GM19035 (cell line): Measurements from ENCODE around the gene CPEB4.

Source experiments
- ATAC-seq: cut with Tn5 transposase; IDR thresholded peaks from one replicate; pipeline ENCODE4 v1.9.1; 2021; ENCODE audit not compliant: unreplicated experiment

CPEB4 gene

DNA sequence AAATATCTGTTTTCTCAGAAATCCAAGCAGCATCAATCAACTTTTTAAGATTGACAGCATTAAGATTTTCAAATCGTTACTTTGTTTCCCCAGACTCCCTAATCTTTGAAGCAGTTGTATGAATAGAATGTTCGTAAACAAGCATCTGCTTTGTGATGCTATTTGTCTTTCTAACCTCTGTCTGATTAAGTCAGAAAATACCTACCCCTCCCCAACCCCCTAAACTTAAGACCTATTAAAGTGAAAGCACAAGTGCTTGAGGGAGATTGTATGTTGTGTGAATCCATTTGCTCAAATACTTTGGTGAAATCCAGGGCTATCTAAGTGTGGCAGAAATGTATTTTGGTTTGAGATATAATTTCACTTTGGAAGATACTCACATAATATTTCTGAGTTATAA lies 53.0 kb downstream of the CPEB4 start:
- no peak for ATAC-seq

DNA sequence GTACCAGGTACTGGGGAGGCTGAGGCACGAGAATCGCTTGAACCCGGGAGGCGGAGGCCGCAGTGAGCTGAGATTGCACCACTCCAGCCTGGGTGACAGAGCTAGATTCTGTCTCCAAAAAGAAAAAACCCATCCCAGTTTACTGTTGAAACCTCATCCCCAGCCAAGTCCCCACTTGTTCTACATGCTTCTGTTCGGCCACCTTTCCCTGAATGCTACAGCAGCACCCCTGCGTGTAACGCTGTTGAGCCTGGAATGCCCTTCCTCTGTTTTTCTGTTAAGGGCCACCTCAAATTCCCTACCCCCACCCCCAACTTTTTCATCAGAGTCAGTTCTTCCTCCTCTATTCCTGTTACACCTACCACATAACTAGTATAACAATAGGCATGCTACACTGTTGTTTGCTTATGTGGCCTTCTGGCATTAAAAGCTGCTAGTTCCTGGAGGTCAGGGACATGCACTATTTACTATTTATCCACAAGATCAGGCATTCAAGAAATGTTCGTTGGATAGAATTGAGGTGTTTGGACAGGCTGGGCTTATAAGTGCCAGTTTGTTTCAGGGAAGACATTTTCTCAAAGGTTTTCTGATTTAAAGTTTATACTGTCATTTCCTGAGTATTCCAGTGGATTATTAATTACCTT lies 53.7 kb downstream of the CPEB4 start:
- no peak for ATAC-seq

DNA sequence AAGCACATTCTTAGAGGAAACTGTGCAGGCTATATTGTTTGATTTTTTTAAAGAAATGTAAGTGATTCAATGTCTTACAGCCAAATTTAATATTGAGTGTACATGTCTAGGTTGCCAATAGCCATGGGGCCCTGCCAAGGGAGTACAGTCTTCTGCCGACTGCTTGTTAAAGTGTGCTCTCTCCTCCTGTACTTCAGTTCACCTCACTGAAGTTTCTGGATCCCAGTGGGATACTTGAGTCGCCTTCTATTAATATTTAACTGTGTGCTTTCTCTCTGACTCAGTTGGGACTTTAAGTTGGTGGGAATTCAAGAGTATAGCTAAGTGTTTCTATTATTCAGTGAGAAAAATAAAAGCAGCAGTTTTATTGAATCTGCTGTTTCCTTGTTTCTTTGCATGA lies 56.4 kb downstream of the CPEB4 start:
- no peak for ATAC-seq

DNA sequence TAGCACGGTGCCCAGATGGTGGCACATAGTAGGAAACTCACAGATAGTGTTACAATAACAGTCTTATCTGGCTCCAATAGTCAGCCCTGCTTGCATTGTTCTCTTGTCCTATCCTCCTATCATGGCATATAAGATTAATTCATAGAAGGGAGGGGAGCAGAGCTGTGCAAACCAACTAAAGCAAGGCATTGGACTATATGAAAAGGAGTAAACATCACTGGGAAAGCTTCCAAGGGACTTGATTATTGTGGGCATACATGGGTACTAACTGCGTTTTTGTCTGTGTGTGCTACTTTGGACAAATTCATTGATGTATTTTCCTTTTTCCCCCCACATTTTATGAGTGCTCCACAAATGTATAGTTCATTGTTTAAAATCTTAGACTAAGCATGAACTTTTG lies 57.0 kb downstream of the CPEB4 start:
- ATAC-seq = no peak

DNA sequence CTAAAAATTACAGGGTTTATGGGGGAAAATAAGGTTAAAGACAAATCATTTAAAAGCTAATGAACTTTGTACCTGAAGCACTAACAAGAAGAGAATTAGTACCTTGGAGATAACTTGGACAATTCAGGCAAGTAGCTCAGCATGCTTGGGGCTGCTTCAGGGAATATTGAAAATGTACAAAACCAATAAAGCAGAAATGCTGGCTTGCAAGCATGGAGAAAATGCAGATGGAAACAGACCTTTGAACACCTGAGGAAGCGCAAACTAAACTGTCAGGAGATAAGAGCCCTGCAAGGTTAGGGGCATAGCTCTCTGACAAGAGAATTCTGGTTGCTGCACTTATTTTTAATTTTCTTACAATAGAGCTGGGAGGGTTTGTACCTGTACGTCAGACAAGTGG lies 58.2 kb downstream of the CPEB4 start:
- no peak for ATAC-seq

DNA sequence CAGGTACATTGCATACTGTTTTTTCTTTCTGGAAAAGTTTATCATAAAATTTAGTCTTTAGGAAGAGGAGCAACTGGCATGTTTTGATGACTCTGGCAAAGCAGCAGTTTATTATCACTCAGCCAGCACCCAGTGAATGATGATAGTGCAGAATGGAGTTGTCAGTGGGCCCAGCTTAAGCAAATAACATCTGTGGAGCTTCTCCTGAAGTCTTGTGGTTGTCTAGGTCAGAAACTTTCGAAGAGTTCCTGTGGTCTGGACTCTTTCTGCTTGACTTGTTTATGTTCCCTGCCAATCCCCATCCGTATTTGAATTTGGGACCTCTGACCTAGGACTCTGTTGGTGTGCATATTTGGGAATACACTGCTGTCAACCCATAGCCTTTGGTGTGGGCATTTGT lies 62.7 kb downstream of the CPEB4 start:
- ATAC-seq = no peak

DNA sequence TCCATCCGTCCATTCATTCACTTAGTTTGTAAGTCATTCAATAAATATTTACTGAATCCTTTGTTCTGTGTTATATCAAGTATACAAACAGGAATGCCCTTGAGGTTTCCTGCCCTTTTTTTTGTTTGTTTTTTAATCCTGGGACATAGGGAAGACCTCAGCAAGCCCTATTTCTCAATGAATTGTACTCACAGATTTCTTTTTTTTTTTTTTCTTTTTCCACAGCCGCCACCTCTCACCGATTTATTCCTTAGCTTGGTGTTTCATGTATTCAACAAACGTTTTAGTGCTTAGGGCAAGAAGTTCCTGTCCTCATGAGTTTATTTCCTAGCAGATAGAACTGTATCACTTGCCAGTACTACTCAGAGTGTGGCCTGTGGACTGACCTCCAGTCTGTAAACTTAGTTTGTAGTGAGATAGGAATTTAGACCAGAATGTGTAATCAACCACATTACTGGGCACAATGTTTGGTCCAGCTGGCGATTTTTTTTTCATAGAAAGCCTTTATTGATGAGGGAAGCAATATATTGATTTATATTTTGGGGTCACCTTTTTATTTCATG lies 65.5 kb downstream of the CPEB4 start:
- ATAC-seq = no peak

DNA sequence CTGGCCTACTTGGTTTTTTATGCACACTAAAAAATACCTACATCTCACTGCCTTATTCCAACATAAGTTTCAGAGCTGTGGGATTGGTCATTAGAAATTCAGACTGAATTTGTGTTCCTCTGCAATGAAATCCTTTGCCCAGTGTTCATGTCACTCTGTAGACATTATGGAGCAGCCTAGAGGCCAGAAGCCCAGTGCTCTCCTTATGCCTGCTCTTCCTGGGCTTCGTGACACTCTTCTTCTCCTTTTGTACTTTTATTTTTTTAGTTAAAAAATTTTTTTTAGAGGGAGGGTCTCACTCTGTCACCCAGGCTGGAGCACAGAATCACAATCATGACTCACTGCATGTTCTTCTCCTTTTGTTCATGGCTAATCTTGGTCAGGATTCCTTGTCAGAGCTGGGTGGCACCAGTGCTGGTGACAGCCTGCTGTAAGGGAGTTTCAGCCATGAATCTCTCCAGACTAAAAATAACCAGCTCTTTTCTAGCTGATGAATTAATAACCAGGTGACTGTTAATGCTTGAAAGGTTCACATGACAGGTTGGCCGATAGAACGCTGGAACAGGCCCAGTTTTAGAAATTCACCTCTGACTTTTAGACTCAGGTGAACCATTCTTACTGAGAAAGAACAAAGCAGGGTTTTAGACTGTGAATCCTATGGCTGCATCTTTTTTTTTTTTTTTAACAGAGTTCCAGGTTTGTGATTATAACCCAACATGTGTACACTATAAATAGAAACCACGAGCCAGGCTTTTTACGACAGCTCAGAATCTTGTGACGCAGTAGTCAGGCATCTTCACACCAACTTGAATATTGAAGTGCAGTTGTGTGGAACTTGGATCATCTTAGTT lies 66.7 kb downstream of the CPEB4 start:
- ATAC-seq = no peak

DNA sequence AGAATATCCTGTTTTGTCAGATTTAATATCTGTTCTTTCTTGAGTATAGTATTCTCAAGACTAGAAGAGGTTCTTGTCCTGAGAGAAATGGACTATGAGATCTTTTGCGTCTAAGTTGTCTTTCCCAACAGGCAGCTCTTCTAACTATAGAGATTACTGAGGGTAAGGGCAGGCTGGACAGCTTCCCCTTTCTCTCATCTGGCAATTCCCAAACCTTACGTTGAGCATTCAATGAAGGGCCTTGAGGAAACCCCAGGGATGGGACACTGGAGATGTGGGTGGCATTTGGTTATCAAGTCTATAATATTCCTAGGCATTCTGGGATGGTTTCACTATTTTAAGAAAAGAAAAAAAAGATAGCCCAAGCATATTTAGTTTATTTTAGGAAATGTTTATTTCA lies 72.8 kb downstream of the CPEB4 start:
- ATAC-seq = no peak

DNA sequence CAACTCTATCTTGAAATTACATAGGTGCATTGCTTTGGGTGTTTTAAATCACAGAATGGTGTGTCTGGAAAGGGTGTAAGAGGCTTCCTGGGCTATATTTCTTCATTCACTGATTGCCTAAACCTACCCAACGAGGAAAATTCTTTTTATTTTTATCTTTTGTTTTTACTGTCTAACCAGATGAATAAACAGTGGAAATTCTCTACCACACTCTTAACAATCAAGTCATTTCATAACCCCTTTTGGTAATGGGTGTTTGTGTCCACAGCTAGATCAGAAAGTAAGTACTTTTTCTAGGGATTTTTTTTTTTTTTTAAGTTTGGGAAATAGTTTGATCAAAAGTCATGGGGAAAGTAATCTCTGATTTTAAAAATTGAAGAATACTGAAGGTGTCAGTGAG lies 73.3 kb downstream of the CPEB4 start:
- no peak for ATAC-seq

DNA sequence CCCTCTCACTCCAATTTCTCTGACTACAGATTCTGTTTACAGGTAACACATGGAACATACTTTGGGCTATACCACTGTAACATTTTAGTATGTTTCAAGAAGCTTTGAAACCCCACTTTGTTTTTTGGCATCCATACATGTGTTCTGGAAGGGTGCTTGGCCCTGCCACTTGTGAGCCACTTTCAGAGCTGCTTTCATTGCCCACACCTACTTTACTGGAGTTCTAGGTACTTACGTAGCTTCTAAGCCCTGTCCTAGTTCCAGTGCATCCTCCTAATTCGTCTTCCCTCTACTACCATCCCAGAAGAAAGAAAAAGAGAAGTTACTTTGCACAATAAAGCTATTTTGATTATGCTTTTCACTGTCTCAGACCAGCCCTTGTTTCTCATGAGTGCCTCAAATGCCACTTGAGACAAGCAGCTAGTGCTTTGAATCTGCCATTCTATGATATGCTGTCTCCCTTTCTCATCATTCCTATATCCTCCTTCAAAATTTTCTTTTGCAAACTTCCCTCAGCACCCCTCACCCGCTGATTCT lies 74.4 kb downstream of the CPEB4 start:
- no peak for ATAC-seq

DNA sequence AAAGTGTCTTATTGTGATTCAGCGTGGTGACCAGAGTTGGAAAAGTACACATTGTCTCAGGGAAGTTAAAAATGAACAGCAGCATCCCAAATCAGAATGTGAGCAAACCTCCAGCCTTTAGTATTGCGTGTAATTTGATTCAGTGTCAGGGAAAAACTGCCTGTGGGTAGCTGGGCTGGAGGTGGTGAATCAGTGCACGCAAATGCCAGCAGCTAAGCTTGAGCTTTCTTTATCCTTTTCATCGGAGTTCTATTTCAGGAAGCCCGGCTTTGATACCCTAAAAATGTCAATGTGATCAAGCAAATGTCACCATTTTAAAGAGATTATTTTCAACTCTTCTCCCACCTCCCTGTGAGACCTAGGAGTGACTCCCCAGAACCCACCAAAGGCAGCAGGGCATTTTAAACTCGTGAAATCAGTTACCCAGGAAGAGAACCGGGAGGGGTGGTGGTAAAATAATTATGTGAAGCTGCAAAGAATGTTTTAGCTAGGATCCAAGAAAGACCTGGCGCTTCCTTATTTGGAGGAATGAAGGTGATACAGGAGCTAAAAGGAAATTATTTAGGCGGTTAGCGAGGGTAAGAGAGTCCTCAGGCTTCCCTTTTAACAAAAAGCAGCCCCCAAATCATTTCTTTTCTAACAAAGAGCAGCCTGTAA lies 75.2 kb downstream of the CPEB4 start:
- no peak for ATAC-seq

DNA sequence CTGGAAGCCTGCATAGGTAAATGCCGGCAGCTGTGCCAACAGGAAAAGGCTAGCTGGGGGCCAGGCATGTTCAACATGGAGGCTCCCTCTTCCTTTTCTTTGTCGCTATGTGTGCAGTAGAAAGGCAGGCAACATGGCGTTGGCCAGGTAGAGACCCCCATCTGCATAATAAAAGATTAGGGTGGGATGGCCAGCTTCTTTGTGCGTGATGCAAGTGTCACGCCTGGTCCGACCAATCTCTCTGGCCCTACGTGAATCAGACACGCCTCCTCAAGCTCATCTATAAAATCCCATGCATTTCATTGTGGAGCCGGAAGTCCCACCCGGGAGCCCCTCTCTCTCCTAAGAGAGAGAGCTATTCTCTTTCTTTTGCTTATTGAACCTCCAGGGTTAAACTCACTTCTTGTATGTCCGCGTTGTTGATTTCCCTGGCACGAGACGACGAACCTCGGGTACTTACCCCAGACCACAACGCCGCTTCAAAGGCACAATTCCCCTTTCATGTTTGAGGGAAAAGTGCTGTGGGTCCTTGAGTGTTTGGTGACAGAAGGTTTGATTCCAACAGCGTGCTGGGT lies 75.8 kb downstream of the CPEB4 start:
- no peak for ATAC-seq

DNA sequence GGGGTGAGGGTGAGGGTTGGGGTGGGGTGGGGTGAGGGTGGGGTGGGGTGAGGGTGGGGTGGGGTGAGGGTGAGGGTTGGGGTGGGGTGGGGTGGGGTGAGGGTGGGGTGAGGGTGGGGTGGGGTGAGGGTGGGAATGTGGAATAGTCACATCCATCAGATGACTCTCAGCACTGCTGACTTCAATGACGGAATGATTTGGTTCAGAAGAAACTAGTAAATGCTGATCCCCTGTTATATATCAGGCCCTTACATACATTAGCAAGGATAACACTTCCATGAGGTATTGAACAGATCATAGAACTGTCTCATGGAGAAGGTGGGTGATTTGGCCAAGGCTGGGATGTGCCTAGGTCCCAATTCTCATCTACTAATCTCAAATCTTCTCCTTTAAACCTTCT lies 76.4 kb downstream of the CPEB4 start:
- no peak for ATAC-seq

DNA sequence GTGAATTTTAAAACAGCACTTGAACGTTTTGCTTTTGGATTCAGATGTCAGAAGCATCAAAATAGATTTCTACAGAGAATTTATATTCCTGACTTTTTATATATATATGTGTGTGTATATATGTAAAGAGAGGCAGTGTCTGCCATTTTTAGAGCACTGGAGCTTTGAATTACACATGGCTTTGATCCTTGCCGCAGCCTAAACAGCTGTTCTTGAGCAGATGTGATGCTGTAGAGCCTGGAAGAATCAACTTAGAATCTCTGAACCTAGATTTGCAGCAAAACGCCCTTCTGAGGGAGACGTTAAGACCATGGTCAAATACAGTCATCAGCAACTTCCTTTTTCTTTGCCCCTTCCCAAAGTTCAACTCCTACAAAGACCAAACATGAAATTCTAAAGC lies 79.1 kb downstream of the CPEB4 start:
- no peak for ATAC-seq

DNA sequence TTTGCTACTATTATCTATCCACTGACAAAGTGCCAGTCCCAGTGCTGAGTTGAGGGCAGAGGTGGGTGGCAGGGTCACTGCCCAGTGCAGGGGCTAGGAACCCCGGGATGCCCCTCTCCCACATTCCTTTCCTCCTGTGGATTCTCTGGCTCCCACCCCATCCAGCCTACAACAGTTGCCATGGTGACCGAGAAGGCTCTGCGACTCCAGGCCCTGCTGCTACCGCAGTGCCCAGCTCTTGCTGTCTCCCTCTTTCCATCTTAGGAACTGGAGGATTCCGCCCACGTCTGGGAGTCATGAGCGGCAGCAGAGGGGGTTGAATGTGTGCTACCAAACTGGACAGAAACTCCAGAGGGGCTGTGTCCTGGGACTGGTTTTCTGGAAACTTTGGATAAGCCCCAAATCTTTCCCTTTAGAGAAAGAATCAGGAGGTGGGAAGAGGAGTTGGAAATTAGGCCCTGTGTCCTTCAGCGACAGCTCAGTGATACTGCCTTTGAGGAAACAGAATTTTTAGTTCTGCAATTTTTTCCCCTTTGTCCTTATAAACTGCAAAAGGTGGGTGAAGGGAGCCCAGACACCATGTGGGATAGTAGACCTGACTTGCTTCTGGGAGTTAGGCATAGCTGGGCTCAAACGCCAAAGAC lies 80.1 kb downstream of the CPEB4 start:
- no peak for ATAC-seq

DNA sequence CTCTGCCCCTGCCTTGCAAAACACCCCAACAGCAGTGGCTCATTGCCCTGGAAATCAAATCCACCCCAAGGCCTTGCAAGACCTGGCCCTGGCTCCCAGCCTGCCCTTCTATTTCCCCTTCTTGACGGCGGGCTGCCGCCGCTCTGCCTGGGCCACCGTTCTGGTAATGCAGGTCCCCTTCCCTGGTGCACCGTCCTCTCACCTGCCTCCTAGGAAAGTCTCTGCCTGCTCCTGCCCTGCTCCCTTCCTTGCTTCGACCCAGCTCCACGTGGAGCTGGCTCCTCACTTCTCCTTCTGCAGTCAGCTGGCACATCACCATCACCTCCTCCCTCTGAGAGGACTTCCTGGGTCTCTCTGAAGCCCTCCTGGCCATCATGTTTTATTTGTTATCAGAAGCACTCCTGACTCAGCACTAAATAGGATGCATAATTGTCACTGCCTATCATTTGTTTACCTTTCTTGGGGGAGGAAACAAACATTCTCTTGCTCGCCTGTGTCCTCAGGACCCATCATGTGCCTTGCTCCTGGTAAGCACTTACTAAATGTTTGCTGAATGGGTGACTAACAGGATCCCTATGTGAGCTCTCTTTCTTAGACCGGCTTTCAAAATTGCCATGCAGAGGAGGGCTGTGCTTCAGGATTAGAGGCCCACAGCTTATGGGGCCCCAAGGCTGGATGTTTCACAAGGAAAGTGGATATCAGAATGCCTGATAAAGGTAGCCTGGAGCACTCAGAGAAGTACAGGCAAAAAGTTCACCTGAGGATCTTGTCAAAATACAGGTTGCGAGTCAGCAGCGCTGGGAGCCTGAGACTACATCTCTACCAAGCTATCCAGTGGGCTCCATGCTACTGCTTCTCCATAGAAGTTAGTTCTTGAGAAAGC lies 81.3 kb downstream of the CPEB4 start:
- ATAC-seq = no peak

DNA sequence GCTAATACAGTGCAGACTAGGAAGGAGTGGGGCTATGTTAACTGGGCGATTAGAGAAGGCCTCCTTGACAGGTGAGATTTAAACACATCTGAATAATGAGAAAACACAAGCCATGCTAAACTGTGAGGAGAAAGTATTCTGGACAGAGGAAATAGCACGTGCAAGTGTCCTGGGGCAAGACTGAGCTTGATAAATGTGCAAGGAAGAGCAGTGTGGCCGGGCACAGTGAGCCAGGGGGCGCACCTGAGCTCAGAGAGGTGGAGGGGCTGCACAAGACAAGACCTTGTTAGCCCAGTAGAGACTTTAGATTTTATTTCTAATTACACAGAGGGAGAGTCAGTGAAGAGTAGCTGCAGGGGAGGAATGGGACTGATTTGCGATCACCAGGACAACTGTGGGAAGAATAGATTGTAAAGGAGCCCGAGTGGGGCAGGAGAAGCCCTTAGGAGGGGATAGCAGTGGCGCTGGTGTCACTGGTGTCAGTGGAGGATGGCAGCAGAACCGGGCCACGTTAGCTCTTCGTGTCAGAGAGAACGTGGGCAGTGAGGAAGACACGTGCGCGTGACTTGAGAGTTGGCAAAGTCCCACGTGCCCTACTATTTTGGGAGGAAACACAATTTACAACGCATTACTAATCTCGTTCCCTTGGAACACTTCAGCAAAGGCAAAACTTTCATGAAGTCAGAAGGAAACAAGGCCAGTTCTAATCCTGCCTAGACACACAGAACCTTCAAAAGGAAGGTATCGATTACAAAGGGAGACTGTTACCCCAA lies 82.9 kb downstream of the CPEB4 start:
- ATAC-seq = no peak
